HepG2 (cell line): ENCODE measurements around the gene MFSD11. TPM values are rescaled to one million over a fixed set of nuclear protein-coding genes. Genes with fewer than 3 reads are reported as not detected.
A peak's percentile ranks its signal among the peaks of the same experiment; 100 is the strongest.

ENCODE experiments used
- ELF1 ChIP-seq: sonication (generic); formaldehyde crosslinking; IDR thresholded peaks from 2 replicates; pipeline ENCODE4 v1.4.0; 2020; ENCODE audit warnings: missing genetic modification reagents
- HMG20B ChIP-seq: conservative IDR thresholded peaks from 2 replicates; pipeline ENCODE4 v1.6.1; 2016; ENCODE audit warnings: missing genetic modification reagents, missing compliant biosample characterization
- KLF13 ChIP-seq: sonication (generic); formaldehyde crosslinking; IDR thresholded peaks from 2 replicates; pipeline ENCODE4 v1.4.0; 2020; ENCODE audit warnings: mild to moderate bottlenecking, missing genetic modification reagents
- NPAS2 ChIP-seq: sonication (generic); formaldehyde crosslinking; IDR thresholded peaks from 2 replicates; pipeline ENCODE4 v1.8.0; 2022; ENCODE audit warnings: mild to moderate bottlenecking, missing genetic modification reagents, borderline replicate concordance
- PPARG ChIP-seq: conservative IDR thresholded peaks from 2 replicates; pipeline ENCODE4 v1.6.1; 2016; ENCODE audit warnings: missing biosample characterization, missing genetic modification reagents
- SALL2 ChIP-seq: sonication (generic); formaldehyde crosslinking; IDR thresholded peaks from 2 replicates; pipeline ENCODE4 v1.8.1; 2023; ENCODE audit warnings: mild to moderate bottlenecking, missing genetic modification reagents, inconsistent platforms
- SMAD1 ChIP-seq: sonication (generic); formaldehyde crosslinking; IDR thresholded peaks from 2 replicates; pipeline ENCODE4 v1.4.0; 2020; ENCODE audit warnings: missing genetic modification reagents, low read depth, mild to moderate bottlenecking, borderline replicate concordance
- TBX3 ChIP-seq: fragments of 450-650 bp; IDR thresholded peaks from 2 replicates; pipeline ENCODE4 v1.6.1; 2017; ENCODE audit warnings: antibody characterized with exemption, mild to moderate bottlenecking, inconsistent platforms, borderline replicate concordance
- TEAD3 ChIP-seq: optimal IDR thresholded peaks from 2 replicates; pipeline ENCODE3; 2016; ENCODE audit warnings: borderline replicate concordance
- ZMYM3 ChIP-seq: sonication (generic); formaldehyde crosslinking; IDR thresholded peaks from 2 replicates; pipeline ENCODE4 v1.5.1; 2020; ENCODE audit warnings: mild to moderate bottlenecking, missing genetic modification reagents
- ZNF235 ChIP-seq: sonication (generic); formaldehyde crosslinking; IDR thresholded peaks from 2 replicates; pipeline ENCODE4 v1.8.1; 2023; ENCODE audit warnings: mild to moderate bottlenecking, missing genetic modification reagents, borderline replicate concordance
- ZNF510 ChIP-seq: sonication (generic); formaldehyde crosslinking; IDR thresholded peaks from 2 replicates; pipeline ENCODE4 v1.4.0; 2020; ENCODE audit warnings: low read depth, mild to moderate bottlenecking, missing genetic modification reagents
- ZNF557 ChIP-seq: sonication (generic); formaldehyde crosslinking; IDR thresholded peaks from 2 replicates; pipeline ENCODE4 v1.4.0; 2020; ENCODE audit warnings: missing genetic modification reagents
- ZNF562 ChIP-seq: sonication (generic); formaldehyde crosslinking; IDR thresholded peaks from 2 replicates; pipeline ENCODE4 v1.8.0; 2022; ENCODE audit warnings: missing genetic modification reagents, borderline replicate concordance
- ZNF891 ChIP-seq: sonication (generic); formaldehyde crosslinking; IDR thresholded peaks from 2 replicates; pipeline ENCODE4 v1.5.0; 2020; ENCODE audit warnings: mild to moderate bottlenecking, missing genetic modification reagents
- ZSCAN30 ChIP-seq: sonication (generic); formaldehyde crosslinking; IDR thresholded peaks from 2 replicates; pipeline ENCODE4 v1.5.0; 2020; ENCODE audit warnings: mild to moderate bottlenecking, missing genetic modification reagents
- polyA plus RNA-seq, 8 experiments: library from polyadenylated mRNA; depleted of rRNA in 3 of 8; stranded (reverse) in 7 of 8; unstranded in 1 of 8; fragments of >200 nt; fragmentation: Illumina TruSeq in 4 of 8; extraction: Trizol in 4 of 8; gene quantifications; 2 replicates each; pipeline versions ENCODE4 v1.2.1 to v1.2.3, GENCODE V29; 2011 to 2016; ENCODE audit warnings: low read depth in 4 of 8, missing spikeins in 1 of 8, mixed read lengths in 1 of 8; ENCODE audit not compliant: insufficient read depth in 1 of 8
- total RNA-seq, 5 experiments: library from RNA; depleted of rRNA; stranded (reverse); fragments of >200 nt; fragmentation: Illumina TruSeq; extraction: Trizol; gene quantifications; 2 replicates each; pipeline ENCODE4 v1.2.3, GENCODE V29; 2016; ENCODE audit warnings: low read depth in 1 of 5
- TF ChIP-seq, protein P1 (sequence below): IDR thresholded peaks from 2 replicates; pipeline ENCODE4 v1.6.1; 2012; ENCODE audit warnings: low read length, improper control_type of control experiment
- TF ChIP-seq, protein P2 (sequence below): sonication (generic); formaldehyde crosslinking; IDR thresholded peaks from 2 replicates; pipeline ENCODE4 v1.4.0; 2020; ENCODE audit warnings: mild to moderate bottlenecking, low read depth, missing genetic modification reagents
- TF ChIP-seq, protein P3 (sequence below), 2 experiments: fragments of 450-650 bp in 1 of 2; sonication (generic) in 1 of 2; formaldehyde crosslinking; IDR thresholded peaks; 2 replicates each; pipeline versions ENCODE4 v1.5.0 to v1.8.0; 2020 to 2022; ENCODE audit warnings: mild to moderate bottlenecking in 1 of 2, missing genetic modification reagents in 1 of 2
- TF ChIP-seq, protein P4 (sequence below): IDR thresholded peaks from 2 replicates; pipeline ENCODE4 v1.6.1; 2012; ENCODE audit warnings: low read depth, low read length, improper control_type of control experiment
- TF ChIP-seq, protein P5 (sequence below): sonication (generic); formaldehyde crosslinking; IDR thresholded peaks from 2 replicates; pipeline ENCODE4 v1.5.0; 2020; ENCODE audit warnings: mild to moderate bottlenecking, low read depth, missing genetic modification reagents, borderline replicate concordance
- TF ChIP-seq, protein P6 (sequence below): sonication (generic); formaldehyde crosslinking; IDR thresholded peaks from 2 replicates; pipeline ENCODE4 v1.8.1; 2022; ENCODE audit warnings: mild to moderate bottlenecking, missing genetic modification reagents

MFSD11 gene
- total and polyA plus RNA-seq, 2 of the 13 experiments (the other 11 are each of a cell fraction or from before 2014, with no cell fraction given) = 26.1 to 36.3 TPM

DNA sequence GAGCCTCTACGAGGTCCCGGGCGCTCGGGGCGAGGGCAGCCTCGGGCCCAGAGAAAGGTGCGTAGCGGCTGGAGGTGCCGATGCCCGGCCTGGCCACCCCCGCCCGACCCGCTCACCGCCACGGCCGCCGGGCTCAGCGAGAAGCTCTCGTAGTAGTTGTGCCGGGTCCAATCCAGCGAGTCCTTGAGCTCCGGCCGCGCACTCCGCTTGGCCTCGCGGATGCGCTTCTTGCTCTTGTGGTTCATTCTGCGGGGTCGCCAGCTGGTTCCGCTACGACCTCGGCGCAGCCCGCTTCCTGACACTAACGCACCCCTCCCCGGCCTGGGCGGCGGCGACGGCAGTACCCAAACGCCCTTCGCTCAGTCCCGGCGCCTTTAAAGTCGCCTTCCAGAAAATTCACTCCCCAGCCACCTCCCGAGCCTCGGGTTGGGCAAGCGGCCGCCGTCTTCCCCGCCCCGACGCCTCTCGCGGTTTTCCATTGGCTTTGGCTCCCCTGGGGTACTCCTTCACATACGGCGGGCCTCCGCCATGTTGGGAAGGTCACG lies 11.6 kb upstream of the MFSD11 start, which contains the start of gene JMJD6 (continued):
- TF ChIP-seq, protein P1, sequence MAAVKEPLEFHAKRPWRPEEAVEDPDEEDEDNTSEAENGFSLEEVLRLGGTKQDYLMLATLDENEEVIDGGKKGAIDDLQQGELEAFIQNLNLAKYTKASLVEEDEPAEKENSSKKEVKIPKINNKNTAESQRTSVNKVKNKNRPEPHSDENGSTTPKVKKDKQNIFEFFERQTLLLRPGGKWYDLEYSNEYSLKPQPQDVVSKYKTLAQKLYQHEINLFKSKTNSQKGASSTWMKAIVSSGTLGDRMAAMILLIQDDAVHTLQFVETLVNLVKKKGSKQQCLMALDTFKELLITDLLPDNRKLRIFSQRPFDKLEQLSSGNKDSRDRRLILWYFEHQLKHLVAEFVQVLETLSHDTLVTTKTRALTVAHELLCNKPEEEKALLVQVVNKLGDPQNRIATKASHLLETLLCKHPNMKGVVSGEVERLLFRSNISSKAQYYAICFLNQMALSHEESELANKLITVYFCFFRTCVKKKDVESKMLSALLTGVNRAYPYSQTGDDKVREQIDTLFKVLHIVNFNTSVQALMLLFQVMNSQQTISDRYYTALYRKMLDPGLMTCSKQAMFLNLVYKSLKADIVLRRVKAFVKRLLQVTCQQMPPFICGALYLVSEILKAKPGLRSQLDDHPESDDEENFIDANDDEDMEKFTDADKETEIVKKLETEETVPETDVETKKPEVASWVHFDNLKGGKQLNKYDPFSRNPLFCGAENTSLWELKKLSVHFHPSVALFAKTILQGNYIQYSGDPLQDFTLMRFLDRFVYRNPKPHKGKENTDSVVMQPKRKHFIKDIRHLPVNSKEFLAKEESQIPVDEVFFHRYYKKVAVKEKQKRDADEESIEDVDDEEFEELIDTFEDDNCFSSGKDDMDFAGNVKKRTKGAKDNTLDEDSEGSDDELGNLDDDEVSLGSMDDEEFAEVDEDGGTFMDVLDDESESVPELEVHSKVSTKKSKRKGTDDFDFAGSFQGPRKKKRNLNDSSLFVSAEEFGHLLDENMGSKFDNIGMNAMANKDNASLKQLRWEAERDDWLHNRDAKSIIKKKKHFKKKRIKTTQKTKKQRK = no peak
- TF ChIP-seq ZNF562 (CRISPR knock-in tag) (no peak), SALL2 (peak; percentile 5; the same call in 1 of the 2 replicates), ZNF891 (CRISPR knock-in tag) (peak; percentile 68; the same call in 1 of the 2 replicates), TEAD3 (CRISPR knock-in tag) (peak; percentile 19), PPARG (CRISPR knock-in tag) (peak; percentile 14; the same call in 1 of the 2 replicates), ZNF557 (CRISPR knock-in tag) (no peak; the same call in 1 of the 2 replicates), NPAS2 (CRISPR knock-in tag) (no peak), ZNF235 (CRISPR knock-in tag) (peak; percentile 91; the same call in 1 of the 2 replicates), ZSCAN30 (CRISPR knock-in tag) (peak; percentile 87; the same call in 1 of the 2 replicates), ELF1 (CRISPR knock-in tag) (no peak; the same call in 1 of the 2 replicates), KLF13 (no peak), ZNF510 (CRISPR knock-in tag) (no peak), ZMYM3 (CRISPR knock-in tag) (no peak), HMG20B (CRISPR knock-in tag) (no peak), TBX3 (no peak), SMAD1 (no peak; the same call in 1 of the 2 replicates)
- TF ChIP-seq, protein P2, sequence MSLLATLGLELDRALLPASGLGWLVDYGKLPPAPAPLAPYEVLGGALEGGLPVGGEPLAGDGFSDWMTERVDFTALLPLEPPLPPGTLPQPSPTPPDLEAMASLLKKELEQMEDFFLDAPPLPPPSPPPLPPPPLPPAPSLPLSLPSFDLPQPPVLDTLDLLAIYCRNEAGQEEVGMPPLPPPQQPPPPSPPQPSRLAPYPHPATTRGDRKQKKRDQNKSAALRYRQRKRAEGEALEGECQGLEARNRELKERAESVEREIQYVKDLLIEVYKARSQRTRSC (CRISPR knock-in tag) = no peak
- TF ChIP-seq, protein P3, sequence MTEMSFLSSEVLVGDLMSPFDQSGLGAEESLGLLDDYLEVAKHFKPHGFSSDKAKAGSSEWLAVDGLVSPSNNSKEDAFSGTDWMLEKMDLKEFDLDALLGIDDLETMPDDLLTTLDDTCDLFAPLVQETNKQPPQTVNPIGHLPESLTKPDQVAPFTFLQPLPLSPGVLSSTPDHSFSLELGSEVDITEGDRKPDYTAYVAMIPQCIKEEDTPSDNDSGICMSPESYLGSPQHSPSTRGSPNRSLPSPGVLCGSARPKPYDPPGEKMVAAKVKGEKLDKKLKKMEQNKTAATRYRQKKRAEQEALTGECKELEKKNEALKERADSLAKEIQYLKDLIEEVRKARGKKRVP (CRISPR knock-in tag; IDR thresholded peaks at IDR 0.05) = no peak
- TF ChIP-seq, protein P4, sequence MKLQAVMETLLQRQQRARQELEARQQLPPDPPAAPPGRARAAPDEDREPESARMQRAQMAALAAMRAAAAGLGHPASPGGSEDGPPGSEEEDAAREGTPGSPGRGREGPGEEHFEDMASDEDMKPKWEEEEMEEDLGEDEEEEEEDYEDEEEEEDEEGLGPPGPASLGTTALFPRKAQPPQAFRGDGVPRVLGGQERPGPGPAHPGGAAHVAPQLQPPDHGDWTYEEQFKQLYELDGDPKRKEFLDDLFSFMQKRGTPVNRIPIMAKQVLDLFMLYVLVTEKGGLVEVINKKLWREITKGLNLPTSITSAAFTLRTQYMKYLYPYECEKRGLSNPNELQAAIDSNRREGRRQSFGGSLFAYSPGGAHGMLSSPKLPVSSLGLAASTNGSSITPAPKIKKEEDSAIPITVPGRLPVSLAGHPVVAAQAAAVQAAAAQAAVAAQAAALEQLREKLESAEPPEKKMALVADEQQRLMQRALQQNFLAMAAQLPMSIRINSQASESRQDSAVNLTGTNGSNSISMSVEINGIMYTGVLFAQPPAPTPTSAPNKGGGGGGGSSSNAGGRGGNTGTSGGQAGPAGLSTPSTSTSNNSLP = no peak
- TF ChIP-seq, protein P5, sequence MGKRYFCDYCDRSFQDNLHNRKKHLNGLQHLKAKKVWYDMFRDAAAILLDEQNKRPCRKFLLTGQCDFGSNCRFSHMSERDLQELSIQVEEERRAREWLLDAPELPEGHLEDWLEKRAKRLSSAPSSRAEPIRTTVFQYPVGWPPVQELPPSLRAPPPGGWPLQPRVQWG (CRISPR knock-in tag) = peak; percentile 22; the same call in 1 of the 2 replicates
- TF ChIP-seq, protein P6, sequence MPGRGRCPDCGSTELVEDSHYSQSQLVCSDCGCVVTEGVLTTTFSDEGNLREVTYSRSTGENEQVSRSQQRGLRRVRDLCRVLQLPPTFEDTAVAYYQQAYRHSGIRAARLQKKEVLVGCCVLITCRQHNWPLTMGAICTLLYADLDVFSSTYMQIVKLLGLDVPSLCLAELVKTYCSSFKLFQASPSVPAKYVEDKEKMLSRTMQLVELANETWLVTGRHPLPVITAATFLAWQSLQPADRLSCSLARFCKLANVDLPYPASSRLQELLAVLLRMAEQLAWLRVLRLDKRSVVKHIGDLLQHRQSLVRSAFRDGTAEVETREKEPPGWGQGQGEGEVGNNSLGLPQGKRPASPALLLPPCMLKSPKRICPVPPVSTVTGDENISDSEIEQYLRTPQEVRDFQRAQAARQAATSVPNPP (CRISPR knock-in tag) = peak; percentile 53; the same call in 1 of the 2 replicates
